SU-DHL-6 (cell line): ENCODE measurements around the gene ADRB1.

ENCODE experiments used
- H2AFZ ChIP-seq: fragments of 200-600 bp; sonication (generic); 2 replicates; pipeline ENCODE4 v1.6.1; 2014; ENCODE audit warnings: low read depth, mild to moderate bottlenecking, moderate library complexity, mixed read lengths, antibody characterized with exemption, low read length; ENCODE audit not compliant: severe bottlenecking
- H3F3A ChIP-seq: fragments of 200-600 bp; shearing (Covaris generic); 2 replicates; pipeline ENCODE4 v1.6.0; 2016; ENCODE audit warnings: antibody characterized with exemption, mild to moderate bottlenecking; ENCODE audit not compliant: insufficient read depth
- H3K27ac ChIP-seq: fragments of 200-600 bp; sonication (generic); 2 replicates; pipeline ENCODE4 v1.5.1; 2016; ENCODE audit warnings: low read depth, mild to moderate bottlenecking, low read length, moderate library complexity, mixed read lengths
- H3K27me3 ChIP-seq: fragments of 200-600 bp; sonication (generic), shearing (Covaris generic); 2 replicates; pipeline ENCODE4 v1.6.0; 2014; ENCODE audit warnings: mild to moderate bottlenecking, low read length
- H3K36me3 ChIP-seq: fragments of 200-600 bp; sonication (generic); 2 replicates; pipeline ENCODE4 v1.6.1; 2014; ENCODE audit warnings: mild to moderate bottlenecking, low read length, mixed read lengths
- H3K4me2 ChIP-seq: fragments of 300-600, 200-600 bp; shearing (Covaris generic), sonication (generic); 2 replicates; pipeline ENCODE4 v1.6.0; 2014; ENCODE audit warnings: low read length, low read depth, mild to moderate bottlenecking; ENCODE audit not compliant: poor library complexity, severe bottlenecking
- H3K4me3 ChIP-seq: fragments of 200-600 bp; sonication (generic); 2 replicates; pipeline ENCODE4 v1.5.1; 2014; ENCODE audit warnings: antibody characterized with exemption, low read length, mild to moderate bottlenecking, mixed read lengths; ENCODE audit not compliant: insufficient read depth, poor library complexity, severe bottlenecking
- H3K79me2 ChIP-seq: fragments of 200-600 bp; sonication (generic); 2 replicates; pipeline ENCODE4 v1.6.1; 2014; ENCODE audit warnings: mild to moderate bottlenecking, low read length, moderate library complexity; ENCODE audit not compliant: insufficient read depth
- H3K9ac ChIP-seq: fragments of 200-600 bp; sonication (generic); 2 replicates; pipeline ENCODE4 v1.7.0; 2014; ENCODE audit warnings: mild to moderate bottlenecking, low read length
- H3K9me2 ChIP-seq: fragments of 200-600 bp; sonication (generic); replicated peaks from 2 replicates; pipeline ENCODE4 v1.6.1; 2014; ENCODE audit warnings: low read length; ENCODE audit not compliant: insufficient read depth
- H3K9me3 ChIP-seq: fragments of 200-600 bp; sonication (generic); 2 replicates; pipeline ENCODE4 v1.6.1; 2014; ENCODE audit warnings: low read length, mixed read lengths; ENCODE audit not compliant: insufficient read depth
- H4K20me1 ChIP-seq: fragments of 200-600 bp; sonication (generic); 2 replicates; pipeline ENCODE4 v1.6.1; 2014; ENCODE audit warnings: low read depth, mild to moderate bottlenecking, antibody characterized with exemption, low read length, moderate library complexity, mixed read lengths
- CTCF ChIP-seq: fragments of 200-600 bp; sonication (generic); IDR thresholded peaks from one replicate; pipeline ENCODE4 v1.5.1; 2017; ENCODE audit warnings: antibody characterized with exemption, mild to moderate bottlenecking, low read length, moderate library complexity; ENCODE audit not compliant: insufficient read depth, poor library complexity, severe bottlenecking
- EZH2phosphoT487 ChIP-seq: fragments of 200-600 bp; sonication (generic), shearing (Covaris generic); conservative IDR thresholded peaks from 2 replicates; pipeline ENCODE4 v1.6.1; 2018; ENCODE audit warnings: mild to moderate bottlenecking, antibody characterized with exemption, low read length, moderate library complexity, mixed read lengths

ADRB1 gene

GRCh38 chr10:114015708-114016107, 28.0 kb upstream of the ADRB1 start:
- Histone ChIP-seq H3F3A (no peaks in the 10 kb centered on the region), H3K4me2 (no peak overlapping the region), H3K9ac (no peak overlapping the region), H3K79me2 (no peaks in the 10 kb centered on the region), H3K27me3 (no peaks in the 10 kb centered on the region), H4K20me1 (no peaks in the 10 kb centered on the region), H3K9me3 (peaks cover 3% of the 10 kb centered on the region; the same call in 1 of the 2 replicates), H3K4me3 (no peak overlapping the region), H3K36me3 (no peaks in the 10 kb centered on the region), H3K27ac (no peak overlapping the region), H3K9me2 (no peaks in the 10 kb centered on the region), H2AFZ (no peak overlapping the region)
- TF ChIP-seq EZH2phosphoT487 (no peak), CTCF (no peak)

- Histone ChIP-seq H3K27me3 (no peaks in the 10 kb centered on the region), H4K20me1 (no peaks in the 10 kb centered on the region), H3K9me3 (peaks cover 3% of the 10 kb centered on the region; the same call in 1 of the 2 replicates), H3K79me2 (no peaks in the 10 kb centered on the region), H2AFZ (no peak overlapping the region), H3K4me2 (no peak overlapping the region), H3F3A (no peaks in the 10 kb centered on the region), H3K9me2 (no peaks in the 10 kb centered on the region), H3K4me3 (no peak overlapping the region), H3K36me3 (no peaks in the 10 kb centered on the region), H3K9ac (no peak overlapping the region), H3K27ac (no peak overlapping the region)
- TF ChIP-seq CTCF (no peak), EZH2phosphoT487 (no peak)
Measured at GRCh38 chr10:114017271-114017670, 26.4 kb upstream of the ADRB1 start.

GRCh38 chr10:114017873-114018272, 25.8 kb upstream of the ADRB1 start:
- Histone ChIP-seq H3K4me2 (no peak overlapping the region), H3K9me2 (no peaks in the 10 kb centered on the region), H4K20me1 (no peaks in the 10 kb centered on the region), H3K4me3 (no peak overlapping the region), H3K27ac (no peak overlapping the region), H3F3A (no peaks in the 10 kb centered on the region), H3K79me2 (no peaks in the 10 kb centered on the region), H2AFZ (no peak overlapping the region), H3K9me3 (peaks cover 3% of the 10 kb centered on the region; the same call in 1 of the 2 replicates), H3K9ac (no peak overlapping the region), H3K36me3 (no peaks in the 10 kb centered on the region), H3K27me3 (no peaks in the 10 kb centered on the region)
- TF ChIP-seq CTCF, result no peak
- TF ChIP-seq EZH2phosphoT487, result no peak

- Histone ChIP-seq H3K9me3 (peaks cover 3% of the 10 kb centered on the region; the same call in 1 of the 2 replicates), H3K79me2 (no peaks in the 10 kb centered on the region), H3K9me2 (no peaks in the 10 kb centered on the region), H2AFZ (no peak overlapping the region), H3K4me3 (no peak overlapping the region), H3K4me2 (no peak overlapping the region), H4K20me1 (no peaks in the 10 kb centered on the region), H3K9ac (no peak overlapping the region), H3K27me3 (no peaks in the 10 kb centered on the region), H3K27ac (no peak overlapping the region), H3K36me3 (no peaks in the 10 kb centered on the region), H3F3A (no peaks in the 10 kb centered on the region)
- TF ChIP-seq EZH2phosphoT487 (no peak), CTCF (no peak)
Measured at GRCh38 chr10:114019226-114019625, 24.4 kb upstream of the ADRB1 start.
